K562 (cell line): ENCODE measurements around the gene PRXL2A. TPM values are rescaled to one million over a fixed set of nuclear protein-coding genes. Genes with fewer than 3 reads are reported as not detected.
A peak's percentile ranks its signal among the peaks of the same experiment; 100 is the strongest.

Source experiments
- ATAC-seq: fragments of 200-7000 bp; cut with Tn5 transposase; 3 replicates; pipeline ENCODE4 v1.9.1; 2020; ENCODE audit warnings: moderate library complexity
- BruUV-seq: library from RNA; stranded (reverse); fragments of 400-500 nt; replicated peaks from 2 replicates; lab custom pipeline; 2021; lab: Mats Ljungman, UMichigan
- CTCF ChIA-PET: fragments of 300-600 bp; formaldehyde crosslinking; extraction: SDS; loops from one replicate; lab custom pipeline; 2021; ENCODE audit warnings: low intra/inter-chr PET ratio; lab: Yijun Ruan, JAX
- POLR2A ChIA-PET: fragments of 300-600, 350-650 bp; sonication (Branson Sonifier 250); formaldehyde crosslinking; extraction: SDS; loops from one replicate; lab custom pipeline; 2021; ENCODE audit warnings: antibody characterized with exemption, inconsistent platforms; lab: Yijun Ruan, JAX
- DNase-seq, 4 experiments: peaks; one replicate each; pipeline versions ENCODE4 v3.0.0 to v3.0.0-alpha.2; 2011 to 2018; ENCODE audit warnings: low spot score in 3 of 4, mixed read lengths in 3 of 4; ENCODE audit errors: extremely low read depth in 1 of 4
- FAIRE-seq: peaks from 2 replicates; lab custom pipeline; 2011; peaks lifted over from hg19 to GRCh38; lab: Jason Lieb, UNC
- H2AFZ ChIP-seq: 2 replicates; pipeline ENCODE4 v1.6.0; 2011; ENCODE audit warnings: low read depth, low read length, control low read depth, inconsistent platforms
- H3K27ac ChIP-seq: fragments of 200-600 bp; 3 replicates; pipeline ENCODE4 v1.8.0; 2011; ENCODE audit warnings: low read depth, mild to moderate bottlenecking, control low read depth, inconsistent platforms, low read length, moderate library complexity, mixed read lengths; ENCODE audit errors: extremely low read depth
- H3K27me3 ChIP-seq, 2 experiments: fragments of 300-600 bp in 1 of 2; 2 replicates in 1 of 2; 3 replicates in 1 of 2; pipeline versions ENCODE4 v1.6.0 to v1.8.0; 2011; ENCODE audit warnings: inconsistent platforms in 2 of 2, low read length in 2 of 2, mild to moderate bottlenecking in 1 of 2, mixed read lengths in 1 of 2, moderate library complexity in 1 of 2; ENCODE audit not compliant: control insufficient read depth in 2 of 2, insufficient read depth in 2 of 2
- H3K36me3 ChIP-seq: fragments of 300-600 bp; 3 replicates; pipeline ENCODE4 v1.8.0; 2011; ENCODE audit warnings: mild to moderate bottlenecking, low read length, inconsistent platforms; ENCODE audit not compliant: control insufficient read depth, insufficient read depth
- H3K4me1 ChIP-seq, 2 experiments: fragments of 200-600 bp in 1 of 2; replicated peaks in 1 of 2; 2 replicates in 1 of 2; 3 replicates in 1 of 2; pipeline versions ENCODE4 v1.5.1 to v1.8.0; 2011; ENCODE audit warnings: inconsistent platforms in 2 of 2, low read length in 2 of 2, mild to moderate bottlenecking in 1 of 2, mixed read lengths in 1 of 2, moderate library complexity in 1 of 2; ENCODE audit not compliant: control insufficient read depth in 2 of 2, insufficient read depth in 2 of 2
- H3K4me2 ChIP-seq: 2 replicates; pipeline ENCODE4 v1.6.1; 2011; ENCODE audit warnings: low read length, control low read depth, inconsistent platforms, mixed read lengths; ENCODE audit not compliant: insufficient read depth
- H3K4me3 ChIP-seq: fragments of 200-600 bp; sonication (generic), shearing (Covaris generic); 2 replicates; pipeline ENCODE4 v1.5.1; 2016; ENCODE audit warnings: control low read depth, inconsistent platforms
- H3K79me2 ChIP-seq: fragments of 200-600 bp; 3 replicates; pipeline ENCODE4 v1.8.0; 2011; ENCODE audit warnings: low read length, inconsistent platforms; ENCODE audit not compliant: control insufficient read depth, insufficient read depth
- H3K9ac ChIP-seq, 2 experiments: 2 replicates each; pipeline versions ENCODE4 v1.6.0 to v1.6.1; 2011; ENCODE audit warnings: low read depth in 2 of 2, low read length in 2 of 2, control low read depth in 1 of 2, inconsistent platforms in 1 of 2, mild to moderate bottlenecking in 1 of 2, mixed read lengths in 1 of 2; ENCODE audit not compliant: insufficient read depth in 1 of 2
- H3K9me1 ChIP-seq: one replicate; pipeline ENCODE4 v1.6.0; 2011; ENCODE audit warnings: inconsistent platforms, mild to moderate bottlenecking, low read length, moderate library complexity; ENCODE audit not compliant: control insufficient read depth, insufficient read depth
- H3K9me3 ChIP-seq: replicated peaks from 2 replicates; pipeline ENCODE4 v1.5.1; 2011; ENCODE audit warnings: low read depth, low read length, inconsistent platforms; ENCODE audit not compliant: control insufficient read depth, insufficient read depth
- H4K20me1 ChIP-seq: replicated peaks from 2 replicates; pipeline ENCODE4 v1.6.1; 2011; ENCODE audit warnings: low read length, inconsistent platforms, mixed read lengths; ENCODE audit not compliant: control insufficient read depth, insufficient read depth
- EP400 ChIP-seq: fragments of 450-650 bp; IDR thresholded peaks from 2 replicates; pipeline ENCODE4 v1.6.1; 2017; ENCODE audit warnings: antibody characterized with exemption, mild to moderate bottlenecking, moderate library complexity
- ETV1 ChIP-seq: fragments of 450-650 bp; conservative IDR thresholded peaks from 2 replicates; pipeline ENCODE4 v1.6.1; 2016; ENCODE audit warnings: missing genetic modification characterization, control low read depth, low read depth, missing compliant biosample characterization
- GABPB2 ChIP-seq: fragments of 250-450 bp; sonication (Bioruptor Pico); conservative IDR thresholded peaks from 2 replicates; pipeline ENCODE4 v1.5.1; 2021; ENCODE audit warnings: mild to moderate bottlenecking
- KHSRP ChIP-seq: fragments of 450-650 bp; IDR thresholded peaks from 2 replicates; pipeline ENCODE4 v1.6.1; 2017
- MBD2 ChIP-seq: sonication (generic); IDR thresholded peaks from 2 replicates; pipeline ENCODE4 v1.6.1; 2016; ENCODE audit warnings: low read depth, borderline replicate concordance
- PCBP1 ChIP-seq: fragments of 200-400 bp; formaldehyde crosslinking; IDR thresholded peaks from 2 replicates; pipeline ENCODE4 v1.6.1; 2018; ENCODE audit warnings: mild to moderate bottlenecking, low read depth, low read length; ENCODE audit not compliant: poor library complexity, severe bottlenecking
- ZBTB17 ChIP-seq: fragments of 450-650 bp; formaldehyde crosslinking; IDR thresholded peaks from 2 replicates; pipeline ENCODE4 v1.4.0; 2020; ENCODE audit warnings: mild to moderate bottlenecking
- ZNF644 ChIP-seq: fragments of 200-800 bp; sonication (Bioruptor generic); IDR thresholded peaks from 2 replicates; pipeline ENCODE4 v1.6.1; 2016; ENCODE audit warnings: low read depth, missing genetic modification characterization, missing compliant biosample characterization
- WGBS: fragments of 100-300 bp; shearing (Covaris generic); methylation state at CpG from one replicate; pipeline ENCODE4 v1.1.6; 2016; ENCODE audit warnings: low coverage, mixed read lengths; ENCODE audit not compliant: insufficient coverage; ENCODE audit errors: missing lambda C conversion rate; 5-methylcytosine and 5-hydroxymethylcytosine counted together
- in situ Hi-C: fragments of 300-500 bp; cut with MboI; formaldehyde crosslinking; loops from 4 replicates; pipeline ENCODE4 v1.15.0; 2018; ENCODE audit warnings: inconsistent platforms, mixed read lengths
- intact Hi-C: fragments of 100-400 bp; cut with micrococcal nuclease; formaldehyde crosslinking; loops from 2 replicates; pipeline ENCODE4 v1.14.2; 2022
- polyA plus RNA-seq, 8 experiments: library from polyadenylated mRNA; depleted of rRNA in 4 of 8; stranded (reverse) in 5 of 8; unstranded in 3 of 8; fragments of >200 nt; fragmentation: Nextera tagmentation in 2 of 8; fragmentation: Illumina TruSeq in 1 of 8; extraction: Ambion mirVana in 2 of 8; extraction: Trizol in 1 of 8; gene quantifications; 2 replicates each; pipeline versions ENCODE4 v1.2.1 to v1.2.3, GENCODE V29; 2011 to 2014; ENCODE audit warnings: inconsistent platforms in 1 of 8, missing spikeins in 1 of 8
- total RNA-seq, 7 experiments: library from RNA; depleted of rRNA in 6 of 7; stranded (reverse); fragments of >200 nt in 6 of 7; fragmentation: Illumina TruSeq in 2 of 7; extraction: Trizol in 2 of 7; gene quantifications; 2 replicates each; pipeline versions ENCODE4 v1.2.1 to v1.2.3, GENCODE V29; 2011 to 2021; ENCODE audit warnings: low replicate concordance in 1 of 7
- TF ChIP-seq, protein P1 (sequence below): fragments of 450-650 bp; IDR thresholded peaks from 2 replicates; pipeline ENCODE4 v1.6.1; 2017; ENCODE audit warnings: antibody characterized with exemption, mild to moderate bottlenecking

Gene PRXL2A
- total and polyA plus RNA-seq, 9 of the 15 experiments (the other 6 are each of a cell fraction or from before 2014, with no cell fraction given): 0.14 to 1.2 (median 0.75) TPM

DNA sequence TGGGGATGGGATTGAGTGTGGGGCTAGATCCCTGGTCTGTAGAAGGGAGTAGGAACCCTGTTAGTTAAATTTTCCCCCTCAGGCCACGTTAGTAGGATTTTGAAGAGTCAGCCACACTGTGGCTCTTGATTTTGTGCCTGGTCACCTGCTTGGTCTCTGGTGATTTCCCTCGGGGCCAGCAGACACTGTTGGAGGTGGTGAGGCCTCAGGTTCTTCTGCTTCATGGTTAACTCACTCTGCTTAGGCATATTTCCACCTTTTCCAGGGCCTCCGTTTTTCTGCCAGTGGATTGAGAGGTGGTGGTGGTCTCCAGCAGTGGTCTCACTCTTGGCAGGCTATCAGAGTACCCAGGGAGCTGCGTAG, 49.9 kb downstream of the PRXL2A start:
- H3K36me3 ChIP-seq: peaks cover 40% of the 10 kb centered on the region
- DNase-seq (no peak), FAIRE-seq (peak; percentile 54), ATAC-seq (no peak)
- H3K79me2 ChIP-seq: peaks cover 89% of the 10 kb centered on the region
- intact Hi-C loops: loop anchor here (2.0 kb wide), 2 partner anchors 39 to 47 kb away; no protein-coding TSS in a partner anchor
- peak overlapping the region; percentile 72 for H3K27ac ChIP-seq
- peaks cover 30% of the 10 kb centered on the region for H4K20me1 ChIP-seq
- 43% methylated on average over 4 of the region's 4 CpGs for WGBS
- no TSS peak for BruUV-seq
- peak overlapping the region; percentile 56 for H3K4me2 ChIP-seq
- no peak overlapping the region for H2AFZ ChIP-seq
- no peaks in the 10 kb centered on the region for H3K9me3 ChIP-seq
- H3K4me3 ChIP-seq: no peak overlapping the region
- no peaks in the 10 kb centered on the region for H3K27me3 ChIP-seq
- POLR2A ChIA-PET: interaction anchor here (0.7 to 2.0 kb wide), 3 partner anchors 9 to 47 kb away, joined by 3 to 11 read pairs (median 8); no protein-coding TSS in a partner anchor
- peaks cover 6% of the 10 kb centered on the region for H3K9me1 ChIP-seq
- CTCF ChIA-PET: no interaction called here
- TF ChIP-seq MBD2 (peak; percentile 8; the same call in 1 of the 2 replicates), ZBTB17 (CRISPR knock-in tag) (no peak)
- H3K9ac ChIP-seq: peak overlapping the region; percentile 20 to 83; a peak in 3 of 4 replicates
- in situ Hi-C loops: no loop called here
- H3K4me1 ChIP-seq: peaks cover 74 to 79% of the 10 kb centered on the region in 2 experiments

DNA sequence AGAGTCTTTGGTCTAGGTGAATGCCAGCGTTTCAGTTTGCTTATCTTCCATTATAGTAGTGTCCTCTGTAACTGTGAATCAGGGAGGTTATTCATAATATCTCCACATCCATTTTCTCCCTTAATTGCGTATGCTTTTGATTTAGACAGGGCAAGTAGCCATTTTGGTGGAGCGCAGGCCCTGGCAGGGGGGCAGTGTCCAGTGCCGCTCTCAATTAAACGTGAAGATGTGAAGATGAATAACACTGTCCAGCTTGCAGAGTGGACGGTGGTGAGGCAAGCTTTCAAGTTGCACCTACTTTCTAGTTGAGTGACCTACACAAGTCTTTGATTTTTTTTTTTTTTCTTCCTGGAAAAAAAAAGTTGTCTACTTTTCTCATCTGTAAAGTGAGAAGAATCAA, 50.3 kb downstream of the PRXL2A start:
- WGBS: 39% methylated on average over 6 of the region's 6 CpGs
- peak overlapping the region; percentile 72 for H3K27ac ChIP-seq
- TSS peak; percentile 3 for BruUV-seq
- TF ChIP-seq ETV1 (tag): no peak
- TF ChIP-seq, protein P1, sequence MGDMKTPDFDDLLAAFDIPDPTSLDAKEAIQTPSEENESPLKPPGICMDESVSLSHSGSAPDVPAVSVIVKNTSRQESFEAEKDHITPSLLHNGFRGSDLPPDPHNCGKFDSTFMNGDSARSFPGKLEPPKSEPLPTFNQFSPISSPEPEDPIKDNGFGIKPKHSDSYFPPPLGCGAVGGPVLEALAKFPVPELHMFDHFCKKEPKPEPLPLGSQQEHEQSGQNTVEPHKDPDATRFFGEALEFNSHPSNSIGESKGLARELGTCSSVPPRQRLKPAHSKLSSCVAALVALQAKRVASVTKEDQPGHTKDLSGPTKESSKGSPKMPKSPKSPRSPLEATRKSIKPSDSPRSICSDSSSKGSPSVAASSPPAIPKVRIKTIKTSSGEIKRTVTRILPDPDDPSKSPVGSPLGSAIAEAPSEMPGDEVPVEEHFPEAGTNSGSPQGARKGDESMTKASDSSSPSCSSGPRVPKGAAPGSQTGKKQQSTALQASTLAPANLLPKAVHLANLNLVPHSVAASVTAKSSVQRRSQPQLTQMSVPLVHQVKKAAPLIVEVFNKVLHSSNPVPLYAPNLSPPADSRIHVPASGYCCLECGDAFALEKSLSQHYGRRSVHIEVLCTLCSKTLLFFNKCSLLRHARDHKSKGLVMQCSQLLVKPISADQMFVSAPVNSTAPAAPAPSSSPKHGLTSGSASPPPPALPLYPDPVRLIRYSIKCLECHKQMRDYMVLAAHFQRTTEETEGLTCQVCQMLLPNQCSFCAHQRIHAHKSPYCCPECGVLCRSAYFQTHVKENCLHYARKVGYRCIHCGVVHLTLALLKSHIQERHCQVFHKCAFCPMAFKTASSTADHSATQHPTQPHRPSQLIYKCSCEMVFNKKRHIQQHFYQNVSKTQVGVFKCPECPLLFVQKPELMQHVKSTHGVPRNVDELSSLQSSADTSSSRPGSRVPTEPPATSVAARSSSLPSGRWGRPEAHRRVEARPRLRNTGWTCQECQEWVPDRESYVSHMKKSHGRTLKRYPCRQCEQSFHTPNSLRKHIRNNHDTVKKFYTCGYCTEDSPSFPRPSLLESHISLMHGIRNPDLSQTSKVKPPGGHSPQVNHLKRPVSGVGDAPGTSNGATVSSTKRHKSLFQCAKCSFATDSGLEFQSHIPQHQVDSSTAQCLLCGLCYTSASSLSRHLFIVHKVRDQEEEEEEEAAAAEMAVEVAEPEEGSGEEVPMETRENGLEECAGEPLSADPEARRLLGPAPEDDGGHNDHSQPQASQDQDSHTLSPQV: no peak
- TF ChIP-seq PCBP1: no peak
- no peak for TF ChIP-seq KHSRP
- TF ChIP-seq EP400: no peak
- TF ChIP-seq GABPB2 (CRISPR knock-in tag): no peak
- 0 out of 2 replicates have a peak, but pooled peaks have one; percentile 23 for TF ChIP-seq ZNF644 (tag)

More for the DNA sequence above, 50.3 kb downstream of the PRXL2A start:
- peak overlapping the region; percentile 20 to 83; a peak in 3 of 4 replicates for H3K9ac ChIP-seq
- no peak for ATAC-seq
- H3K79me2 ChIP-seq: peaks cover 93% of the 10 kb centered on the region
- peaks cover 6% of the 10 kb centered on the region for H3K9me1 ChIP-seq
- intact Hi-C loops: loop anchor here (2.0 kb wide), 2 partner anchors 38 to 46 kb away; no protein-coding TSS in a partner anchor
- no peaks in the 10 kb centered on the region for H3K9me3 ChIP-seq
- in situ Hi-C loops: no loop called here
- CTCF ChIA-PET: no interaction called here
- no peaks in the 10 kb centered on the region for H3K27me3 ChIP-seq
- H2AFZ ChIP-seq: no peak overlapping the region
- H3K4me3 ChIP-seq: no peak overlapping the region; the same call in 1 of the 2 replicates
- no peak for DNase-seq
- H3K4me1 ChIP-seq: peaks cover 75 to 77% of the 10 kb centered on the region in 2 experiments
- H3K4me2 ChIP-seq: peak overlapping the region; percentile 56
- H4K20me1 ChIP-seq: peaks cover 31% of the 10 kb centered on the region
- POLR2A ChIA-PET: interaction anchor here (0.6 to 2.0 kb wide), 7 partner anchors 9 to 47 kb away, joined by 3 to 11 read pairs (median 5); no protein-coding TSS in a partner anchor
- FAIRE-seq: peak; percentile 42
- H3K36me3 ChIP-seq: peaks cover 44% of the 10 kb centered on the region
